D721Med (cell line): Measurements from ENCODE around the gene PKNOX1.
"Not testable (repeated sequence)": the region's sequence is repeated elsewhere in the genome, so short reads cannot be mapped to it uniquely, and the experiment has no call there.

Source experiments
- DNase-seq: peaks from one replicate; pipeline ENCODE4 v3.0.0; 2011; ENCODE audit warnings: low spot score; ENCODE audit not compliant: insufficient read length
- FAIRE-seq: peaks from 2 replicates; lab custom pipeline; 2011; peaks lifted over from hg19 to GRCh38; lab: Jason Lieb, UNC

Gene PKNOX1

DNA sequence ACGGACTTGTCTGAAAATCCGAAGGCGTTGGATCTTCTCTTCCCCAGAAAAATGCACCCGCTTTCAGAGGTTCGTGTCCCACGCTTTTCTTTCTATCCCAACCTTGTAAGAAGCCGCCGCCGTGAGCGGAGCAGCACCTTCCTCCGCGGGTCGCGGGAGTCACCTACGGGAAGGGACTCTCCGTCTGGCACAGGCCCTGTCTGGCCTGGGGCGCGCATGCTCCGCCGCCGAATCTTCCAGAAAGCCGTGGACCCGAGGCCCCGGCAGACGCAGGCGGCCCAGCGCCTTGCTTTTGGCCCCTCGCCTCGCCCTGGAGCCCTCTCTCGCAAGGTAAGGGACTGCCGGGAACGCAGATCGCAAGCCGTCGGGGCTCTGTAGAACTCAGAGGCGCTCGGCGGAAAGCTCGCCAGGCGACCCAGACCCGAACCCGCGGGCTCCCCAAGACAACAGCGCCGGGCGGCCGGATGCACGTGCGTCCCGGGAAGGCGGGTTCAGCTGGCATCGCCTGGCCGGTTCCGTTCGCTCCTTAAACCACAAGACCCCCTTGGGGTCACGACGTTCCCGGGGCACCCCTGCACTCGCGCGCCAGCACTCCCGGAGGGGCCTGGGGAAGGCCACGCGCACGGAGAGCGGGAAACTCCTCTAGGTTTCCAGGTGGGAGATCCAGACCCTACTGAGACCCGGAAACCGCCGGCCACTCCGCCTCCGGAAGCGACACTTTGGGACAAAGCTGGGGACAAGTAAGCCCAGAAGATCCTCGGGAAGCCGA, 100.2 kb downstream of the PKNOX1 start:
- FAIRE-seq, DNase-seq: not testable (repeated sequence)

DNA sequence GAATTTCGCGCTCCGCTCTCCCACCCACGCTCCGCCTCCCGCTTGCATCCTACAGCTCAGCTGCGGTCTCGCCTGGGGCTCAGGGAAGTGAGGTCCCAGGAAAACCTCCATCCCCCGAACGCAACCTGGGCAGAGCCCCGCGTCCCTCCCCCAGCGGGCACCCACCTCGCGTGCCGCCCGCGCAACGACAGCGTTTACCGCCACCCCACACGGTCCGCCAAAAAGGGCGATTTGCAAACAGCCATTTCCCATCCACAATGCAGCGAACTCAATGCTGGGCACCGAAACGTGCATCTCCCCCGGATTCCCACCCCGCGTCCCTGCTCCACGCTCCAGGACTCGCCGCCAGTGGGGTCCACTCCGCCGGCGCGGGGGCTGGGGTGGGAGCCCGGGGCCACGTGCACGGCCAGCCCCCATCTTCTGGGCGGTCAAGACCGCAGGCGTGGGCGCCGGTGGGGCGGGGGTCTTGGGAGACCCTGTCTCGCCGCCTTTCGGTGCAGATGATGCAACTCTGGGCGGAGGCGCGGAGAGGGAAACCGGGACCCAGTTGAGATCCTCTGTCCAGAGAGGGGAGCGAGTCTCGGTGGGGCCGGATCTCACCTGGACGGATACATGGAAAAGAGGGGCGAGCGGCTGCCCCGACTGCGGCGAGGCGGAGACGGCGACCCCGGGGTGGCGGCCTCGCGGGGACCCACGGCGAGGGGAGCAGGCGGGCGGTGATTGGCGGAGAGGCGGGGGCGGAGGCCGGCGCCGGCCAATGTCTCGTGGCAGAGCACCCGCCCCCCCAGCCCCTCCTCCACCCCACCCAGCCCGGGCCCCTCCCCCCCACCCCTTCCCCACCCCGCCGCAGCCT, 101.0 kb downstream of the PKNOX1 start, which contains the start of gene CBS:
TSS of gene CBS (minus strand) at position 666 of the 853 bp plus-strand sequence. CDS start 3,642 bp downstream, outside the sequence.
- FAIRE-seq, DNase-seq: not testable (repeated sequence)

DNA sequence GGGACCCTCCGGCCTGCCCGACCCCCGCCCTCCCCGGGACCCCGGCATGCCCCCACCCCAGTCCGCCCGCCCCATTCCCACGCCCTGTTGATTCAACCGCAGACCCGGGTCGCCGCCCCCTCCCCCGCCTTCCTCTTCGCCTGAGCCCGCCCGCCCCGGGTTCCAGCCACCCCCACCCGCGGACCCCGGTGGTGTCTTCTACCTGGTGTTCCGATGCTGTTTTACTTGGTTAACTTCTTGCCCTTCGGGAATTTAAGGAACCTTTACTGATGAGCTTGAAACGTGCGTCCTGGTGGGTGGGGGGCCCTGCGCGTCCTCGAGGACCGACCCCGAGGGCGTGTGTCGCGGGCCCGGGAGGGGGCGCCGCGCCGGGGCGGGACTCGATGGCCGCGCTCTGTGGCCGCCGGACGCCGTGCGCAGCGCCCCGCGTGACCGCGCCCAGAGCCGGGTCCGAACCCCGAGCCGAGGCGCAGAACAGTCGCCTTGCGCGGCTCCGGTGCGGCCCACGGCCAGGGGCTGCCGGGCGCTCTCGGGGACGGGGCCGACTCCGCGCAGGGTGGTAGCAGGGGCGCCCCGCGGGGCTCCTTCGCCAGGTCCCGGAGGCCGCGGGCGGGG, 101.8 kb downstream of the PKNOX1 start:
- DNase-seq, FAIRE-seq: not testable (repeated sequence)

DNA sequence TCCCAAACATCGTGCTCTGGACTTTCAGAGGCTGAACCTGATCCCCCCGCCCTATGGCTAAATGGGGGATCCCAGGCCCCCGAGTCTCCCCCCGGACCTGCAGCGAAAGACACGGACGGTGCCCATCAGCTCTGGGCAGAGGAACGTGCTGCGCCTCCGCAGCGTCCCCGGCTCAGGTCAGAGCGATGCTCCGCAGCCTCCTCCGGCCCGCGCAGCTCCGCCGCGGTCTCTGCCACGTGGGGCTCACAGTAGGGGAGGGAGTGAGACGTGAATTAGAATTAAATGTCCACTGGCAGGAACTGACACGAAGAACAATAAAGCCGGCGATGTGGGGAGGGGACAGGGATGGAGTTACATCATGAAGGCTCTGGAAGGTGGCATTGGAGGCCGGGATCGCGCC, 102.3 kb downstream of the PKNOX1 start:
- not testable (repeated sequence) for DNase-seq, FAIRE-seq

DNA sequence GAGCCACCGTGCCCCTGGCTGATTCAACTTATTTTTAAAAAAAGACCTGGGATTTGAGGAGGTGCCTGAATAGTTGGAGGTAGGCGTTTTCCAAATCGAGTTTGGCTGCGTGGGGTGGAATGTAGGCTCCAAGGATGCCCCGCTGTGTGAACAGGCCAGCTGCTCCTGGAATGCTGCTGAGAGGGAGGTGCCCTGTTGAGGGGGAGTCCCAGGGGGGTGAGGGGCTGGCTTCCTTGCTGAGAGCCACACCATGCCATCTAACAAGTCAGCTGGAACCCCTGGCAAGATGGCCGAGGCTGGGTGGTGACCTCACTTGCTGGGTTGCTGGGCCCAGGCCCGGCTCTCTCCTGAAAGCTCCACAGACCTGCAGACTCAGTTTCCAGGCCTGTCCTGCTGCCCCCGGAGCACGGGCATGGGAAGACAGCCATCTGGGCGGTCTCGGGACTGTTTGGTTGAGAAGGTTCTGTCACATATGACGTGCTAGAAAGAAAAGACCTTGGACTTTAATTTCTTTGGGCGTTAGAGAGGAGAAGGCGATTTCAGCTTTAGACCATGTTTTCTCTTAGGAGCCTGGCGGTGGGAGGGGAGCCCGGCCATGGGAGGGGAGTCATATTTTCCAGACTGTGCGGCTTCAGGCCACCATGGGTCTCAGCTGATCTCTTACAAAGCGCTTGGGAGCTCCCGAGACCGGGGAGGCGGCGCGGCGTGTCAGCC, 108.4 kb downstream of the PKNOX1 start:
- not testable (repeated sequence) for FAIRE-seq

More for the DNA sequence above, 108.4 kb downstream of the PKNOX1 start:
- DNase-seq, result not testable (repeated sequence)
